Lower leg skin (tissue), 4 donors: ENCODE data around the gene AGMO. TPM values are rescaled to one million over a fixed set of nuclear protein-coding genes. Genes with fewer than 3 reads are reported as not detected.

ENCODE experiments used
- DNase-seq, 2 donors: peaks; one replicate each; pipeline ENCODE4 v3.0.0-alpha.2; 2019; ENCODE audit warnings: low spot score in 2 of 2
- H3K4me3 ChIP-seq: fragments of 200-600 bp; sonication (generic); 2 replicates; pipeline ENCODE4 v1.5.1; 2017; ENCODE audit warnings: mild to moderate bottlenecking, low read depth; ENCODE audit not compliant: poor library complexity, severe bottlenecking
- POLR2A ChIP-seq, 2 donors: fragments of 450-650 bp; IDR thresholded peaks; one replicate each; pipeline ENCODE4 v1.6.1; 2016 to 2017; ENCODE audit warnings: antibody characterized with exemption in 2 of 2, mild to moderate bottlenecking in 1 of 2, moderate library complexity in 1 of 2
- WGBS, 2 donors: methylation state at CpG; one replicate each; pipeline ENCODE4 v1.1.5; 2018; 5-methylcytosine and 5-hydroxymethylcytosine counted together
- intact Hi-C: fragments of 100-400 bp; cut with DNase I; formaldehyde crosslinking; loops from one replicate; pipeline ENCODE4 v1.15.0; 2023; ENCODE audit warnings: low total_unique reads
- total RNA-seq, 4 donors: library from RNA; depleted of rRNA; stranded (reverse); fragments of >200 nt; gene quantifications; one replicate each; pipeline ENCODE4 v1.1.0, GENCODE V29; 2016
- TF ChIP-seq, protein P1 (sequence below), 3 donors: fragments of 450-650 bp; IDR thresholded peaks; one replicate each; pipeline ENCODE4 v1.5.1; 2016; ENCODE audit warnings: antibody characterized with exemption in 3 of 3, mild to moderate bottlenecking in 3 of 3, moderate library complexity in 2 of 3

The AGMO gene
- total RNA-seq, 4 donors from 2014 or later, result 0.15 to 0.58 (median 0.22) TPM; not detected in 1

- DNase-seq, result no peak
- H3K4me3 ChIP-seq, result no peak overlapping the region
- intact Hi-C loops, result no loop called here
- WGBS, 2 donors, result 93 to 97% methylated on average over 3 of the region's 3 CpGs
- no peak for TF ChIP-seq POLR2A (IDR thresholded peaks at IDR 0.05)
- TF ChIP-seq, protein P1, sequence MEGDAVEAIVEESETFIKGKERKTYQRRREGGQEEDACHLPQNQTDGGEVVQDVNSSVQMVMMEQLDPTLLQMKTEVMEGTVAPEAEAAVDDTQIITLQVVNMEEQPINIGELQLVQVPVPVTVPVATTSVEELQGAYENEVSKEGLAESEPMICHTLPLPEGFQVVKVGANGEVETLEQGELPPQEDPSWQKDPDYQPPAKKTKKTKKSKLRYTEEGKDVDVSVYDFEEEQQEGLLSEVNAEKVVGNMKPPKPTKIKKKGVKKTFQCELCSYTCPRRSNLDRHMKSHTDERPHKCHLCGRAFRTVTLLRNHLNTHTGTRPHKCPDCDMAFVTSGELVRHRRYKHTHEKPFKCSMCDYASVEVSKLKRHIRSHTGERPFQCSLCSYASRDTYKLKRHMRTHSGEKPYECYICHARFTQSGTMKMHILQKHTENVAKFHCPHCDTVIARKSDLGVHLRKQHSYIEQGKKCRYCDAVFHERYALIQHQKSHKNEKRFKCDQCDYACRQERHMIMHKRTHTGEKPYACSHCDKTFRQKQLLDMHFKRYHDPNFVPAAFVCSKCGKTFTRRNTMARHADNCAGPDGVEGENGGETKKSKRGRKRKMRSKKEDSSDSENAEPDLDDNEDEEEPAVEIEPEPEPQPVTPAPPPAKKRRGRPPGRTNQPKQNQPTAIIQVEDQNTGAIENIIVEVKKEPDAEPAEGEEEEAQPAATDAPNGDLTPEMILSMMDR (IDR thresholded peaks at IDR 0.05), result no peak
Observed at GRCh38 chr7:15440482-15440881, 121.3 kb downstream of the AGMO start.

GRCh38 chr7:15439853-15440252 lies 122.0 kb downstream of the AGMO start:
- no peak for TF ChIP-seq POLR2A (IDR thresholded peaks at IDR 0.05)
- TF ChIP-seq, protein P1 (IDR thresholded peaks at IDR 0.05), result no peak
- no peak for DNase-seq
- H3K4me3 ChIP-seq, result no peak overlapping the region
- intact Hi-C loops, result no loop called here
- 73 to 75% methylated on average over 2 of the region's 2 CpGs for WGBS, 2 donors

DNA sequence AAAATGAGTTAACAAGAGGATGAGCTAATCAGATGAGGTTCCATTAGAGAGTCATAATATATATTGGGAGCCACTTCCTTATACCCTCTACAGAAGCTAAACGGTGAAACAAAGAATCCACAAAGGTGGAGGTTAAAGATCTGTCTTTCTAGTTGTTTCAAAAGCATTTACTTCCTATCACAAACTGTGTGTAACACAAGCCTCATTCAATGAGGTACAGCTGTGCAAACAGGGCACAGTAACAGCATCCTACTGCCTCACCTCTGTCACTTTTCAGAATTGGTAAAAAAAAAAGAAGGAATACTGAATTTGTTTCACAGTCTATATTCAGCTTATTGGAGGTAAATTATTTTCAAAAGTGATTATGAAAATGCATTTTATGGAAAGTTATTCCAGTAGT lies 128.7 kb downstream of the AGMO start:
- WGBS, 2 donors, result 59 to 70% methylated on average over 1 of the region's 1 CpG
- TF ChIP-seq, protein P1 (IDR thresholded peaks at IDR 0.05), result no peak
- TF ChIP-seq POLR2A (IDR thresholded peaks at IDR 0.05), result no peak
- intact Hi-C loops, result no loop called here
- no peak overlapping the region for H3K4me3 ChIP-seq
- DNase-seq, result no peak

DNA sequence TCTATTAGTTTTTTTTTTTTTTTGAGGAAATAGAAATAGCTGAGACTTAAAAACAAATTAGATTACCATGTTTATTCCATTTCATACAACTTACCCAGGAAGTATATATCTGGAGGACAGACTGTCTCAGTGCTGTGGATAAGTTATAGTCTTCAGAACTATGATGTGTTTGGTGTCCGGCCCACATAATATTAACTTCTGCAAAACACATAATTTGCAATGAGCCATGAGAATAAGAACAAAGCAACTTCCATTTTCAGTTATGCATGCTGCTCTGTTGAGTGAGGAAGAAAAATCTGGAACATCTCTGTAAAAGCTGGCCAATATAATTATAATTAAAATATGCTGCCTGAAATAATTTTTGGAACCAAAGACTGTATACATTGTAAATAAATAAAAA lies 130.9 kb downstream of the AGMO start:
- DNase-seq, result no peak
- no peak overlapping the region for H3K4me3 ChIP-seq
- no peak for TF ChIP-seq POLR2A (IDR thresholded peaks at IDR 0.05)
- WGBS, 2 donors, result 75 to 92% methylated on average over 1 of the region's 1 CpG
- intact Hi-C loops, result no loop called here

GRCh38 chr7:15430191-15430590 lies 131.6 kb downstream of the AGMO start:
- TF ChIP-seq, protein P1 (IDR thresholded peaks at IDR 0.05), result no peak
- no peak for TF ChIP-seq POLR2A (IDR thresholded peaks at IDR 0.05)
- no peak overlapping the region for H3K4me3 ChIP-seq
- DNase-seq, result no peak
- intact Hi-C loops, result no loop called here
- 91% methylated on average over 2 of the region's 2 CpGs for WGBS, 2 donors

- TF ChIP-seq, protein P1 (IDR thresholded peaks at IDR 0.05), result no peak
- no peak for TF ChIP-seq POLR2A (IDR thresholded peaks at IDR 0.05)
- 69 to 79% methylated on average over 2 of the region's 2 CpGs for WGBS, 2 donors
- DNase-seq, result no peak
- intact Hi-C loops, result no loop called here
- H3K4me3 ChIP-seq, result no peak overlapping the region
Observed at GRCh38 chr7:15424468-15424867, 137.3 kb downstream of the AGMO start.
